Measurements from ENCODE around the gene AUTS2. TPM values are rescaled to one million over a fixed set of nuclear protein-coding genes. Genes with fewer than 3 reads are reported as not detected.

Gene AUTS2
- total and polyA plus RNA-seq, 10 of the 15 experiments (the other 5 are each of a cell fraction or from before 2014, with no cell fraction given), result 6.4 to 55.6 (median 21.6) TPM

- ChIA-PET SMC1A (ENCODE audit: uncharacterized antibody, unreplicated experiment) (interaction anchor here (1.0 to 12.6 kb wide), 19 partner anchors 9 to 1031 kb away, joined by 3 to 177 read pairs (median 3); no protein-coding TSS in a partner anchor), POLR2A (interaction anchor here (1.0 to 1.2 kb wide), 2 partner anchors 25 to 644 kb away, joined by 3 read pairs; no protein-coding TSS in a partner anchor), RAD21 (ENCODE audit: unreplicated experiment) (interaction anchor here (0.9 to 9.1 kb wide), 14 partner anchors 10 to 1032 kb away, joined by 3 to 108 read pairs (median 4); no protein-coding TSS in a partner anchor), CTCF (interaction anchor here (0.7 to 7.9 kb wide), 10 partner anchors 12 to 918 kb away, joined by 3 to 54 read pairs (median 6); no protein-coding TSS in a partner anchor)
- no peak for DNase-seq (ENCODE audit: low read depth, low spot score)
- Histone ChIP-seq H3K27ac (ENCODE audit: control insufficient read depth, insufficient read depth) (peak overlapping the region; percentile 86), H3K79me2 (ENCODE audit: control insufficient read depth, insufficient read depth, low read length) (peaks cover 70% of the 10 kb centered on the region), H3K9ac (ENCODE audit: control insufficient read depth, insufficient read depth, low read length) (peak overlapping the region; percentile 96), H4K20me1 (ENCODE audit: control insufficient read depth, insufficient read depth) (no peaks in the 10 kb centered on the region), H3K4me2 (ENCODE audit: control insufficient read depth, insufficient read depth) (peak overlapping the region; percentile 93), H3K4me3 (peak overlapping the region; percentile 90), H3K36me3 (ENCODE audit: control insufficient read depth in 2 of 2, insufficient read depth in 2 of 2, low read length in 1 of 2) (peaks cover 0 to 3% of the 10 kb centered on the region in 2 experiments; a peak in 2 of 4 replicates), H3K4me1 (ENCODE audit: control insufficient read depth, insufficient read depth, low read length) (no peaks in the 10 kb centered on the region; the same call in 1 of the 2 replicates), H2AFZ (ENCODE audit: control insufficient read depth, low read depth, low read length) (peak overlapping the region; percentile 10), H3K27me3 (replicated peaks in 1 of 2; ENCODE audit: control insufficient read depth in 2 of 2, insufficient read depth in 2 of 2, low read length in 1 of 2) (no peaks in the 10 kb centered on the region), H3K9me3 (replicated peaks; ENCODE audit: control insufficient read depth, insufficient read depth, low read length) (no peaks in the 10 kb centered on the region)
- intact Hi-C loops (cut with micrococcal nuclease; ENCODE audit: unreplicated experiment) (loop anchor here (2.0 to 10.0 kb wide), 8 partner anchors 81 to 1021 kb away; no protein-coding TSS in a partner anchor), in situ Hi-C loops (cut with MboI) (no loop called here)
- 78% methylated on average over 10 of the region's 10 CpGs for WGBS (ENCODE audit: insufficient coverage, insufficient replicate concordance, low lambda C conversion rate, missing lambda C conversion rate)
- ATAC-seq, result peak; percentile 39
- TF ChIP-seq ZNF687 (IDR thresholded peaks at IDR 0.05), result 0 out of 2 replicates have a peak, but pooled peaks have one; percentile 14
- no peak for TF ChIP-seq SUPT20H (IDR thresholded peaks at IDR 0.05; ENCODE audit: borderline replicate concordance, control insufficient read depth, low read depth, low read length)
- 0 out of 2 replicates have a peak, but pooled peaks have one; percentile 1 for TF ChIP-seq RUNX3 (IDR thresholded peaks at IDR 0.05; ENCODE audit: low read length)
- TSS peak; percentile 79 for BruUV-seq (replicated peaks)
- FAIRE-seq, result no peak
Observed at GRCh38 chr7:70696201-70696754, 1098.0 kb downstream of the AUTS2 start.

All from GM12878 (cell line).